ENCODE results near the gene DMKN.

DNA sequence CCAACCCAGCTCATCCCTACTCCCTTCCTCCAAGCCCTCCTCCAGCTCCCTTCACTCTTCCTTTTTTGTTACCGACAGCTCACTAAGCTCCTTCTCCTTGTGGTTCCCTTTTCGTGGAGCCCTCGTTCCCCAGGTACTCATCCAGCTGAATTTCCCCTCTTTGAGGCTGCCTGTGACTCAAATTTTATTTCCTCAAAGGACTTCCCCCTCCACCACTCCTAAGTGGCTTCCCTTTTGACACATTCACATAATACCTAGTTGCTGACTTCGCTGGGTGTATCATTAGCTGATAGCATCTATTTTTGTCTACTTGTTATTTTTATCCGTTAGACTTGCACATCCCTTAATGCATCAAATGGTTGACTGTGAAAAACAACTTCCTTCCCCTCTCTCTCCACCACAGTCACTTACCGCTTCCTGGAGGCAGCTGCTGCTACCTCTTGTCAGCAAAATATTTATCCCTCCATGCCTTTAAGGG is 50.9 kb downstream of the DMKN start:
- no peak for TF ChIP-seq ZNF8 (CRISPR knock-in tag; IDR thresholded peaks at IDR 0.05)
- TF ChIP-seq, protein P1, sequence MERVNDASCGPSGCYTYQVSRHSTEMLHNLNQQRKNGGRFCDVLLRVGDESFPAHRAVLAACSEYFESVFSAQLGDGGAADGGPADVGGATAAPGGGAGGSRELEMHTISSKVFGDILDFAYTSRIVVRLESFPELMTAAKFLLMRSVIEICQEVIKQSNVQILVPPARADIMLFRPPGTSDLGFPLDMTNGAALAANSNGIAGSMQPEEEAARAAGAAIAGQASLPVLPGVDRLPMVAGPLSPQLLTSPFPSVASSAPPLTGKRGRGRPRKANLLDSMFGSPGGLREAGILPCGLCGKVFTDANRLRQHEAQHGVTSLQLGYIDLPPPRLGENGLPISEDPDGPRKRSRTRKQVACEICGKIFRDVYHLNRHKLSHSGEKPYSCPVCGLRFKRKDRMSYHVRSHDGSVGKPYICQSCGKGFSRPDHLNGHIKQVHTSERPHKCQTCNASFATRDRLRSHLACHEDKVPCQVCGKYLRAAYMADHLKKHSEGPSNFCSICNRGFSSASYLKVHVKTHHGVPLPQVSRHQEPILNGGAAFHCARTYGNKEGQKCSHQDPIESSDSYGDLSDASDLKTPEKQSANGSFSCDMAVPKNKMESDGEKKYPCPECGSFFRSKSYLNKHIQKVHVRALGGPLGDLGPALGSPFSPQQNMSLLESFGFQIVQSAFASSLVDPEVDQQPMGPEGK (CRISPR knock-in tag; IDR thresholded peaks at IDR 0.05; ENCODE audit: borderline replicate concordance): no peak
- TF ChIP-seq ARNTL (CRISPR knock-in tag; IDR thresholded peaks at IDR 0.05; ENCODE audit: borderline replicate concordance, low read depth): no peak
- no peak for TF ChIP-seq SNAI2 (CRISPR knock-in tag; IDR thresholded peaks at IDR 0.05)
- TF ChIP-seq CSDC2 (CRISPR knock-in tag; IDR thresholded peaks at IDR 0.05): no peak

Measured in SK-N-SH treated with all-trans-retinoic acid at 6 μM for 48 hours (cell line).